ENCODE data around the gene ZNF526.
A peak's percentile ranks its signal among the peaks of the same experiment; 100 is the strongest.
"Not testable (repeated sequence)": the region's sequence is repeated elsewhere in the genome, so short reads cannot be mapped to it uniquely, and the experiment has no call there.

The ZNF526 gene

GRCh38 chr19:42254850-42255765, 35.0 kb downstream of the ZNF526 start, which contains the start of gene ERF:
Gene ERF, minus strand, starts transcription at chr19:42255128. Its CDS starts 129 bp downstream, at chr19:42254999.
- H3K4me1 ChIP-seq (ENCODE audit: insufficient read depth, low read length, poor library complexity, severe bottlenecking), result peaks cover 17% of the 10 kb centered on the region
- peak within 1 kb of the TSS; percentile 94 for H3K4me2 ChIP-seq (ENCODE audit: low read depth, low read length, poor library complexity, severe bottlenecking)
- H3K36me3 ChIP-seq (ENCODE audit: insufficient read depth, low read length), result no peaks in the 10 kb centered on the region

DNA sequence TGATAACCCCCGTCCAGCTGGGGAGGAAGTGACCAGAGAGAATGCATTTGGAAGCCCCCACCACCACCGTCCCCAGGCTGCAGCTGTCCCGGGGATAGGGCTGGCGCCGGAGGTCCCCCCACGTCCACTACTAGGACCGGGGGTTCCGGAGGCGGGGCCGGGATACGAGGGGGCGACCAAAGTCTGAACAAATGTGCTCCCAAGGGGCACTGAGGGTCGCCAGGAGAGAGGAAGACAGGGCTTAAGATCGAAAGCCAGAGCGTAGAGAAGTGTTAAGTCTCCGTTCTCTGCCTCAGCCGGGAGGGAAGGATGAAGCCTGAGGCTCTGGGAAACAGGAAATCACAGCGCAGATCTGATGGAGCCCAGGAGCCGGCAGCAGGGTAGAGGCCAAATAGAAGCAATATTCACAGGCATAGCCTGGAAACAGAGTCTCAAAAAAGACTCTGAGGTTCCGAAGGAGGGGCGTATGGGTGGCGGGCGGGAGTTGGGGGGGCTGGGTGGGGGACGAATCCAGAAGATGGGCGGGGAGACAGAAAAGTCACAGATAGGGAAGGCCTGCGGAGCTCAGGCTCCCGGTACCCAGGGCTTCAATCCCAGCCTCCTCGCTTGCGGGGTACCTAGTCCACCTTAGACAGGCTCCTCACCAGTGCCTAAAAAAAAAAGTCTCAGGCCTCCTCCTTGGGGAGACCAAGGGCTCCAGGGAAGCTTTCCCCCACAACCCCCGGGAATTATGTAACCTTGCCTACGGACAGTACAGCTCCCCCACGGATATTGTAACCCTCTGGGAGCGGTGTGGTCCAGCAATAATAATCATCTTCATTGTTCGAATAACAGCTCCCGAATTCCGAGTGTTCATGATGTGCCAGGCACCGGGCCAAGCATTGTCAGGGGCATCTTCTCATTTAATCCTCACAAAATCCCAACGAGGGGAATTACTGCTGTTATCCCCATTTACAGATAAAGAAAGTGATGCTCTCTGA, 35.9 kb downstream of the ZNF526 start:
- Histone ChIP-seq H3K9me2 (replicated peaks; ENCODE audit: low read depth, low read length) (no peaks in the 10 kb centered on the region), H3F3A (ENCODE audit: low read depth) (no peaks in the 10 kb centered on the region), H3K4me3 (ENCODE audit: low read length, poor library complexity, severe bottlenecking) (peak overlapping the region; percentile 82), H3K9me3 (ENCODE audit: insufficient read depth, low read depth, low read length) (no peaks in the 10 kb centered on the region), H3K9ac (ENCODE audit: low read depth, low read length, poor library complexity, severe bottlenecking) (peak overlapping the region; percentile 72), H3K27me3 (ENCODE audit: insufficient read depth, low read length, poor library complexity, severe bottlenecking) (no peaks in the 10 kb centered on the region), H4K20me1 (ENCODE audit: insufficient read depth, low read length, poor library complexity, severe bottlenecking) (no peaks in the 10 kb centered on the region), H3K4me1 (ENCODE audit: insufficient read depth, low read length, poor library complexity, severe bottlenecking) (peaks cover 17% of the 10 kb centered on the region), H3K36me3 (ENCODE audit: insufficient read depth, low read length) (no peaks in the 10 kb centered on the region), H3K4me2 (ENCODE audit: low read depth, low read length, poor library complexity, severe bottlenecking) (peak overlapping the region; percentile 94), H2AFZ (ENCODE audit: low read length) (peak overlapping the region; percentile 96), H3K79me2 (ENCODE audit: insufficient read depth, low read length) (peaks cover 27% of the 10 kb centered on the region)
- TF ChIP-seq EZH2phosphoT487 (IDR thresholded peaks at IDR 0.05; ENCODE audit: borderline replicate concordance), result no peak
- no peak for TF ChIP-seq CTCF (conservative IDR thresholded peaks at IDR 0.05; ENCODE audit: low read length)

More at GRCh38 chr19:42254850-42255765, 35.0 kb downstream of the ZNF526 start, which contains the start of gene ERF:
- Histone ChIP-seq H3K79me2 (ENCODE audit: insufficient read depth, low read length) (peaks cover 33% of the 10 kb centered on the region), H2AFZ (ENCODE audit: low read length) (peak within 1 kb of the TSS; percentile 96), H3K27me3 (ENCODE audit: insufficient read depth, low read length, poor library complexity, severe bottlenecking) (no peaks in the 10 kb centered on the region), H3K4me3 (ENCODE audit: low read length, poor library complexity, severe bottlenecking) (peak within 1 kb of the TSS; percentile 82), H3F3A (ENCODE audit: low read depth) (no peaks in the 10 kb centered on the region), H3K9me3 (ENCODE audit: insufficient read depth, low read depth, low read length) (no peaks in the 10 kb centered on the region), H3K9ac (ENCODE audit: low read depth, low read length, poor library complexity, severe bottlenecking) (peak within 1 kb of the TSS; percentile 84), H4K20me1 (ENCODE audit: insufficient read depth, low read length, poor library complexity, severe bottlenecking) (no peaks in the 10 kb centered on the region), H3K9me2 (replicated peaks; ENCODE audit: low read depth, low read length) (no peaks in the 10 kb centered on the region)
- TF ChIP-seq CTCF (conservative IDR thresholded peaks at IDR 0.05; ENCODE audit: low read length) (no peak), EZH2phosphoT487 (IDR thresholded peaks at IDR 0.05; ENCODE audit: borderline replicate concordance) (no peak)

- not testable (repeated sequence) for H3K4me3 ChIP-seq (ENCODE audit: low read length, poor library complexity, severe bottlenecking); H3K27me3 ChIP-seq (ENCODE audit: insufficient read depth, low read length, poor library complexity, severe bottlenecking); H3K9ac ChIP-seq (ENCODE audit: low read depth, low read length, poor library complexity, severe bottlenecking); H3K4me2 ChIP-seq (ENCODE audit: low read depth, low read length, poor library complexity, severe bottlenecking); H3K9me3 ChIP-seq (ENCODE audit: insufficient read depth, low read depth, low read length); H3K36me3 ChIP-seq (ENCODE audit: insufficient read depth, low read length); H4K20me1 ChIP-seq (ENCODE audit: insufficient read depth, low read length, poor library complexity, severe bottlenecking); H3K9me2 ChIP-seq (replicated peaks; ENCODE audit: low read depth, low read length); H2AFZ ChIP-seq (ENCODE audit: low read length); H3F3A ChIP-seq (ENCODE audit: low read depth)
- Histone ChIP-seq H3K79me2 (ENCODE audit: insufficient read depth, low read length) (peaks cover 13% of the 10 kb centered on the region; the same call in 1 of the 2 replicates), H3K4me1 (ENCODE audit: insufficient read depth, low read length, poor library complexity, severe bottlenecking) (peaks cover 12% of the 10 kb centered on the region)
Measured at GRCh38 chr19:42257842-42258241, 37.7 kb downstream of the ZNF526 start.

All from Loucy (cell line).